B cell (primary cell): Measurements from ENCODE around the gene B3GNT9. TPM values are rescaled to one million over a fixed set of nuclear protein-coding genes. Genes with fewer than 3 reads are reported as not detected.
A peak's percentile ranks its signal among the peaks of the same experiment; 100 is the strongest.

Source experiments
- ATAC-seq: fragments of 200-7000 bp; cut with Tn5 transposase; one replicate; pipeline ENCODE4 v1.10.0; 2021; ENCODE audit warnings: low read depth, mild to moderate bottlenecking, moderate number of reproducible peaks, moderate library complexity
- CTCF ChIA-PET: fragments of 350-600 bp; sonication (Branson Sonifier 250); formaldehyde crosslinking; loops from one replicate; lab custom pipeline; 2021; ENCODE audit warnings: antibody characterized with exemption, inconsistent platforms; lab: Charles Lee
- POLR2A ChIA-PET: fragments of 350-600 bp; sonication (Branson Sonifier 250); formaldehyde crosslinking; loops from one replicate; lab custom pipeline; 2021; ENCODE audit warnings: antibody characterized with exemption; lab: Charles Lee
- DNase-seq: peaks from one replicate; pipeline ENCODE4 v3.0.0; 2013
- H2AFZ ChIP-seq: 2 replicates; pipeline ENCODE4 v1.6.1; 2012; ENCODE audit warnings: mild to moderate bottlenecking, low read depth, low read length; ENCODE audit not compliant: insufficient read depth, poor library complexity, severe bottlenecking
- H3K27ac ChIP-seq, 2 donors: 1 replicate in 1 of 2; 2 replicates in 1 of 2; pipeline ENCODE4 v1.5.1; 2012 to 2013; ENCODE audit warnings: low read length in 2 of 2, mild to moderate bottlenecking in 2 of 2, moderate library complexity in 1 of 2
- H3K27me3 ChIP-seq, 4 experiments: fragments of 200-600 bp in 1 of 4; sonication (generic) in 1 of 4; replicated peaks in 1 of 4; 1 replicate in 2 of 4; 2 replicates in 2 of 4; pipeline versions ENCODE4 v1.6.1 to v1.7.0; 2013 to 2016; ENCODE audit warnings: low read length in 3 of 4, mild to moderate bottlenecking in 2 of 4, mixed read lengths in 1 of 4, moderate library complexity in 1 of 4; ENCODE audit not compliant: insufficient read depth in 4 of 4, control insufficient read depth in 3 of 4; ENCODE audit errors: control extremely low read depth in 1 of 4
- H3K36me3 ChIP-seq, 2 experiments: replicated peaks in 1 of 2; 1 replicate in 1 of 2; 2 replicates in 1 of 2; pipeline versions ENCODE4 v1.6.1 to v1.7.1; 2013; ENCODE audit warnings: low read length in 1 of 2; ENCODE audit not compliant: insufficient read depth in 2 of 2, control insufficient read depth in 1 of 2; ENCODE audit errors: control extremely low read depth in 1 of 2, extremely low read depth in 1 of 2
- H3K4me1 ChIP-seq, 2 donors: fragments of 200-600 bp in 1 of 2; sonication (generic) in 1 of 2; 1 replicate in 1 of 2; 2 replicates in 1 of 2; pipeline versions ENCODE4 v1.5.1 to v1.6.1; 2013 to 2017; ENCODE audit warnings: low read length in 2 of 2; ENCODE audit not compliant: control insufficient read depth in 2 of 2, insufficient read depth in 2 of 2
- H3K4me2 ChIP-seq: replicated peaks from 2 replicates; pipeline ENCODE3; 2012; ENCODE audit warnings: mild to moderate bottlenecking, low read depth, low read length; ENCODE audit not compliant: poor library complexity, severe bottlenecking
- H3K4me3 ChIP-seq, 5 experiments: fragments of 200-600 bp in 1 of 5; sonication (generic) in 1 of 5; 1 replicate in 3 of 5; 2 replicates in 2 of 5; pipeline versions ENCODE4 v1.5.1 to v1.7.0; 2011 to 2016; ENCODE audit warnings: low read length in 4 of 5, mild to moderate bottlenecking in 4 of 5, low read depth in 2 of 5, control low read depth in 1 of 5, moderate library complexity in 1 of 5; ENCODE audit not compliant: insufficient read depth in 1 of 5; ENCODE audit errors: control extremely low read depth in 1 of 5, extremely low read depth in 1 of 5
- H3K79me2 ChIP-seq: fragments of 200-600 bp; sonication (generic); one replicate; pipeline ENCODE4 v1.6.0; 2016; ENCODE audit warnings: low read length; ENCODE audit not compliant: control insufficient read depth, insufficient read depth
- H3K9ac ChIP-seq: fragments of 200-600 bp; sonication (generic); 2 replicates; pipeline ENCODE4 v1.6.1; 2017; ENCODE audit warnings: mild to moderate bottlenecking, low read length, moderate library complexity
- H3K9me3 ChIP-seq, 3 donors: one replicate each; pipeline versions ENCODE4 v1.6.1 to v1.7.1; 2013; ENCODE audit warnings: low read length in 2 of 3; ENCODE audit not compliant: control insufficient read depth in 2 of 3, insufficient read depth in 1 of 3; ENCODE audit errors: control extremely low read depth in 1 of 3
- H4K20me1 ChIP-seq: 2 replicates; pipeline ENCODE4 v1.6.0; 2012; ENCODE audit warnings: mild to moderate bottlenecking, low read length; ENCODE audit not compliant: insufficient read depth, control insufficient read depth, poor library complexity, severe bottlenecking
- H3K27ac Mint-ChIP-seq: one replicate; pipeline ENCODE4 v1.8.0; 2021; ENCODE audit warnings: mixed read lengths
- H3K27me3 Mint-ChIP-seq: one replicate; pipeline ENCODE4 v1.8.0; 2021; ENCODE audit warnings: mixed read lengths
- H3K4me1 Mint-ChIP-seq: one replicate; pipeline ENCODE4 v1.8.0; 2021; ENCODE audit warnings: mixed read lengths
- H3K4me3 Mint-ChIP-seq: one replicate; pipeline ENCODE4 v1.8.0; 2021; ENCODE audit warnings: mixed read lengths
- H3K9me3 Mint-ChIP-seq: one replicate; pipeline ENCODE4 v1.8.0; 2022; ENCODE audit warnings: mixed read lengths; ENCODE audit not compliant: insufficient read depth
- CTCF ChIP-seq: fragments of 200-600 bp; IDR thresholded peaks from one replicate; pipeline ENCODE4 v1.8.0; 2022; ENCODE audit warnings: antibody characterized with exemption, mild to moderate bottlenecking
- EZH2 ChIP-seq: IDR thresholded peaks from 2 replicates; pipeline ENCODE4 v1.6.1; 2012; ENCODE audit warnings: borderline replicate concordance, low read depth, mild to moderate bottlenecking, moderate library complexity, low read length; ENCODE audit not compliant: insufficient read depth, poor library complexity, severe bottlenecking
- WGBS: methylation state at CpG from one replicate; pipeline ENCODE4 v1.1.5; 2013; ENCODE audit warnings: missing lambda C conversion rate; ENCODE audit not compliant: insufficient coverage; 5-methylcytosine and 5-hydroxymethylcytosine counted together
- intact Hi-C: fragments of 100-400 bp; cut with micrococcal nuclease; formaldehyde crosslinking; loops from one replicate; pipeline ENCODE4 v1.10.0; 2022
- polyA plus RNA-seq: library from polyadenylated mRNA; depleted of rRNA; stranded (reverse); fragments of >200 nt; gene quantifications from 2 replicates; pipeline ENCODE4 v1.2.3, GENCODE V29; 2012
- total RNA-seq, 2 donors: library from RNA; stranded (reverse); fragments of 120-200 nt in 1 of 2; gene quantifications; 1 replicate in 1 of 2; 2 replicates in 1 of 2; pipeline versions ENCODE4 v1.2.3 to v1.2.4, GENCODE V29; 2013 to 2022

The B3GNT9 gene
- total and polyA plus RNA-seq, 2 donors (not counting 1 experiment from before 2014, with no cell fraction given), result 1.6 to 2.5 TPM

DNA sequence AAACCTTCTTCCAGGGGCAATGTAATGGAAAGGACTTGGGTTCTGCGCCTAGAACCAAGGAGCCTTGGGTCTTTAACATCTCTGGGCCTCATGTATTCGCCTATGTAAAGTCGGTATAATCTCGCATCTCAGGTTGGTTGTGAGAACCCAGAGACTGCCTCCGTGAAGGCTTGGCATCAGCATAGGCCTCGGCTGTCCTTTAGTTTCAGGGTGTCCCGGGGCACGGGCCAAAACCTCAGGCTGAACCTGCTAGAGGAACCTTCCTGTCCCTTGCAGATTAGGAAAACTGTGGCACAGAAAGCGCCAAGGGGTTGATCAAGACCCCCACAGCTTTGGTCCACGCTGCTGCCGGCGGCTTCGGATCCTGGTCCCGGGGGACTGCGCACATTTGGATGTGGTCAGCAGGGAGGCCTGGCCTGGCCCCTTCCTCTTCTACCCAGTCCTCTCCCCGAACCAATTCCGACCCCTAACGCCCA is 41.8 kb downstream of the B3GNT9 start:
- DNase-seq (no peak), ATAC-seq (no peak)
- intact Hi-C loops, result loop anchor here (1.0 to 2.0 kb wide), 4 partner anchors 46 to 80 kb away; partner anchors contain the start of genes CBFB, FBXL8 and TRADD
- Histone ChIP-seq H2AFZ (peak overlapping the region; percentile 100), H3K36me3 (peaks cover 0 to 2% of the 10 kb centered on the region in 2 experiments), H3K9me3 (no peaks in the 10 kb centered on the region), H3K4me3 (peak overlapping the region; percentile 68 to 92 (median 79)), H3K4me1 (peaks cover 25 to 36% of the 10 kb centered on the region in 2 donors), H3K4me2 (peak overlapping the region; percentile 98), H3K27ac (no peak overlapping the region), H4K20me1 (peaks cover 14% of the 10 kb centered on the region), H3K9ac (peak overlapping the region; percentile 78), H3K79me2 (peaks cover 44% of the 10 kb centered on the region), H3K27me3 (no peaks in the 10 kb centered on the region)
- Mint-ChIP-seq H3K27me3 (no peaks in the 10 kb centered on the region), H3K27ac (peak overlapping the region; percentile 82), H3K9me3 (no peaks in the 10 kb centered on the region), H3K4me1 (peaks cover 39% of the 10 kb centered on the region), H3K4me3 (peak overlapping the region; percentile 93)
- no peak for TF ChIP-seq CTCF
- POLR2A ChIA-PET, result no interaction called here
- CTCF ChIA-PET, result interaction anchor here (0.5 to 1.5 kb wide), 3 partner anchors 9 to 87 kb away, joined by 4 to 6 read pairs (median 5); no protein-coding TSS in a partner anchor
- 90% methylated on average over 18 of the region's 18 CpGs for WGBS

GRCh38 chr16:67108489-67108888 is 42.3 kb downstream of the B3GNT9 start:
- Mint-ChIP-seq H3K27me3 (no peaks in the 10 kb centered on the region), H3K27ac (no peak overlapping the region), H3K4me3 (peak overlapping the region; percentile 54), H3K9me3 (no peaks in the 10 kb centered on the region), H3K4me1 (peaks cover 39% of the 10 kb centered on the region)
- no peak for ATAC-seq
- Histone ChIP-seq H2AFZ (no peak overlapping the region), H4K20me1 (peaks cover 14% of the 10 kb centered on the region), H3K79me2 (peaks cover 40% of the 10 kb centered on the region), H3K27me3 (no peaks in the 10 kb centered on the region), H3K9ac (no peak overlapping the region), H3K36me3 (peaks cover 0 to 2% of the 10 kb centered on the region in 2 experiments), H3K4me3 (no peak overlapping the region), H3K9me3 (no peaks in the 10 kb centered on the region), H3K27ac (no peak overlapping the region), H3K4me2 (no peak overlapping the region), H3K4me1 (peaks cover 25 to 36% of the 10 kb centered on the region in 2 donors)
- intact Hi-C loops, result loop anchor here (2.0 kb wide), 1 partner anchor 76 kb away; no protein-coding TSS in a partner anchor
- TF ChIP-seq CTCF (no peak), EZH2 (no peak)
- POLR2A ChIA-PET, result no interaction called here
- 98% methylated on average over 5 of the region's 6 CpGs for WGBS
- no peak for DNase-seq
- CTCF ChIA-PET, result interaction anchor here (0.7 kb wide), 1 partner anchor 150 kb away, joined by 3 read pairs; no protein-coding TSS in a partner anchor
